ENCODE data around the gene MPO.

DNA sequence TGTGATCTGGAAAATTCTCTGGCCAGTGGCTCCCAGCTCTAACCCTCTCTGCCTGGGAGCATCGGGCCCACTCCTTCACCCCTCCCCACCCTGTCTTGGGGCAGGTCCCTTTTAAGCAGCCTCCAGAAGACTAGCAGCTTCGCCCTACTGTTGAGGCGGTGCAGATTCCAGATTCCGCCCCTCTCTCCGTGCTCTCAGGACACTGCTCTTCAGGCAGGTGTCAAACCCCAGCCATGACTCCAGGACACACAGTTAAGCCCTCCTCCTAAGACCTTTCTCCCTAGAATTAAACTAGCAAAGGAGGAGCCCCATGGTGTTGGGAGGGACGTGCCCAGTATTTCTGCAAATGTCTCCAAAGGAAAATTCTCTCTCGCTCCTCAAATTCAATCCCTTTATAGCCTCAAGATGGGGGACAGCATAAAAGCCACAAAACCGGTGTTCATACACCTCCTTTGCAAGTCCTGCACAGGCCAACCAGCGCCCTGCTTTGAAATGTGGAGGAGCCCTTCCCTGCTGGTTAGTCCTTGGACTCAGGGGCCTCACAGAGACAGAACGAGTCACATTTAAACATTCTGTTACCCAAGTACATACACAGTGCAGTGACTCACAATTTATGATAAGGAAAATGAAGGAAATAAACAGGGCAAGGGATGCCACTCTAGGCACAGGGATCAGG is 35.2 kb downstream of the MPO start:
- TF ChIP-seq, protein P1, sequence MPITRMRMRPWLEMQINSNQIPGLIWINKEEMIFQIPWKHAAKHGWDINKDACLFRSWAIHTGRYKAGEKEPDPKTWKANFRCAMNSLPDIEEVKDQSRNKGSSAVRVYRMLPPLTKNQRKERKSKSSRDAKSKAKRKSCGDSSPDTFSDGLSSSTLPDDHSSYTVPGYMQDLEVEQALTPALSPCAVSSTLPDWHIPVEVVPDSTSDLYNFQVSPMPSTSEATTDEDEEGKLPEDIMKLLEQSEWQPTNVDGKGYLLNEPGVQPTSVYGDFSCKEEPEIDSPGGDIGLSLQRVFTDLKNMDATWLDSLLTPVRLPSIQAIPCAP (CRISPR knock-in tag; IDR thresholded peaks at IDR 0.05), result no peak
- TF ChIP-seq, protein P2, sequence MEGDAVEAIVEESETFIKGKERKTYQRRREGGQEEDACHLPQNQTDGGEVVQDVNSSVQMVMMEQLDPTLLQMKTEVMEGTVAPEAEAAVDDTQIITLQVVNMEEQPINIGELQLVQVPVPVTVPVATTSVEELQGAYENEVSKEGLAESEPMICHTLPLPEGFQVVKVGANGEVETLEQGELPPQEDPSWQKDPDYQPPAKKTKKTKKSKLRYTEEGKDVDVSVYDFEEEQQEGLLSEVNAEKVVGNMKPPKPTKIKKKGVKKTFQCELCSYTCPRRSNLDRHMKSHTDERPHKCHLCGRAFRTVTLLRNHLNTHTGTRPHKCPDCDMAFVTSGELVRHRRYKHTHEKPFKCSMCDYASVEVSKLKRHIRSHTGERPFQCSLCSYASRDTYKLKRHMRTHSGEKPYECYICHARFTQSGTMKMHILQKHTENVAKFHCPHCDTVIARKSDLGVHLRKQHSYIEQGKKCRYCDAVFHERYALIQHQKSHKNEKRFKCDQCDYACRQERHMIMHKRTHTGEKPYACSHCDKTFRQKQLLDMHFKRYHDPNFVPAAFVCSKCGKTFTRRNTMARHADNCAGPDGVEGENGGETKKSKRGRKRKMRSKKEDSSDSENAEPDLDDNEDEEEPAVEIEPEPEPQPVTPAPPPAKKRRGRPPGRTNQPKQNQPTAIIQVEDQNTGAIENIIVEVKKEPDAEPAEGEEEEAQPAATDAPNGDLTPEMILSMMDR (IDR thresholded peaks at IDR 0.05), result no peak
- no peak for TF ChIP-seq ZNF423 (CRISPR knock-in tag; IDR thresholded peaks at IDR 0.05)
